Stimulated activated CD4-positive, alpha-beta T cell treated with anti-CD3 and anti-CD28 coated beads, Interleukin-12 subunit alpha, Interleukin-12 subunit beta, amount 100 ng/mL, for 24 hours (primary cell): ENCODE data around the gene TMPRSS4.

ENCODE experiments used
- DNase-seq, 2 experiments: peaks; one replicate each; pipeline ENCODE4 v3.0.0-alpha.2; 2020; ENCODE audit warnings: low read depth in 2 of 2

TMPRSS4 gene

GRCh38 chr11:118076754-118077281, at the start of gene TMPRSS4:
Gene TMPRSS4 (plus strand): TSS chr11:118077078. CDS start chr11:118077303, 225 bp downstream.
- DNase-seq = no peak

- no peak for DNase-seq
Measured at GRCh38 chr11:118027694-118028093, 49.2 kb upstream of the TMPRSS4 start.

GRCh38 chr11:118028626-118029025, 48.3 kb upstream of the TMPRSS4 start:
- no peak for DNase-seq

- DNase-seq = no peak
Measured at GRCh38 chr11:118033443-118033842, 43.4 kb upstream of the TMPRSS4 start.

- DNase-seq = no peak
Measured at GRCh38 chr11:118042141-118042540, 34.7 kb upstream of the TMPRSS4 start.

GRCh38 chr11:118042796-118043195, 34.1 kb upstream of the TMPRSS4 start:
- DNase-seq = no peak

- DNase-seq = no peak
Measured at GRCh38 chr11:118045191-118045590, 31.7 kb upstream of the TMPRSS4 start.

GRCh38 chr11:118046051-118046963, 30.6 kb upstream of the TMPRSS4 start:
- no peak for DNase-seq

- DNase-seq = no peak
Measured at GRCh38 chr11:118046964-118047700, 29.7 kb upstream of the TMPRSS4 start.

GRCh38 chr11:118047749-118048148, 29.1 kb upstream of the TMPRSS4 start:
- DNase-seq = no peak

GRCh38 chr11:118048472-118049370, 28.2 kb upstream of the TMPRSS4 start:
- DNase-seq = no peak

- DNase-seq = no peak
Measured at GRCh38 chr11:118049771-118050170, 27.1 kb upstream of the TMPRSS4 start.

GRCh38 chr11:118050208-118050891, 26.5 kb upstream of the TMPRSS4 start:
- no peak for DNase-seq

GRCh38 chr11:118051136-118051610, 25.7 kb upstream of the TMPRSS4 start:
- no peak for DNase-seq

- peak; percentile 27 to 32 for DNase-seq
Measured at GRCh38 chr11:118051611-118052461, 25.0 kb upstream of the TMPRSS4 start.

- DNase-seq = no peak
Measured at GRCh38 chr11:118052581-118053206, 24.2 kb upstream of the TMPRSS4 start.

- no peak for DNase-seq
Measured at GRCh38 chr11:118054712-118055640, 21.9 kb upstream of the TMPRSS4 start.

- no peak for DNase-seq
Measured at GRCh38 chr11:118055966-118056365, 20.9 kb upstream of the TMPRSS4 start.
